ENCODE measurements around the gene UBXN10. TPM values are rescaled to one million over a fixed set of nuclear protein-coding genes. Genes with fewer than 3 reads are reported as not detected.

Gene UBXN10
- total and polyA plus RNA-seq, 9 donors: 0.20 to 28.0 (median 1.5) TPM

GRCh38 chr1:20191266-20191825 is 5.5 kb downstream of the UBXN10 start:
- no peaks in the 10 kb centered on the region for H3K36me3 ChIP-seq
- TF ChIP-seq CTCF (IDR thresholded peaks at IDR 0.05) (no peak), EP300 (IDR thresholded peaks at IDR 0.05) (no peak), POLR2A (IDR thresholded peaks at IDR 0.05) (no peak)
- H3K4me1 ChIP-seq (ENCODE audit: insufficient read depth): peaks cover 2% of the 10 kb centered on the region
- 91 to 96% (median 95%) methylated on average over 12 of the region's 12 CpGs for WGBS, 3 donors
- no peaks in the 10 kb centered on the region for H3K9me3 ChIP-seq
- no peak for DNase-seq
- no peak overlapping the region for H3K27ac ChIP-seq
- intact Hi-C loops (cut with DNase I): no loop called here
- no peaks in the 10 kb centered on the region for H3K27me3 ChIP-seq
- H3K4me3 ChIP-seq: no peak overlapping the region

- TF ChIP-seq POLR2A (IDR thresholded peaks at IDR 0.05) (no peak), EP300 (IDR thresholded peaks at IDR 0.05) (no peak), CTCF (IDR thresholded peaks at IDR 0.05) (no peak)
- intact Hi-C loops (cut with DNase I): no loop called here
Measured at GRCh38 chr1:20192364-20192763, 6.5 kb downstream of the UBXN10 start.

GRCh38 chr1:20192871-20193411 is 7.0 kb downstream of the UBXN10 start:
- Histone ChIP-seq H3K36me3 (no peaks in the 10 kb centered on the region), H3K27me3 (no peaks in the 10 kb centered on the region), H3K9me3 (no peaks in the 10 kb centered on the region), H3K4me1 (ENCODE audit: insufficient read depth) (peaks cover 2% of the 10 kb centered on the region), H3K27ac (no peak overlapping the region), H3K4me3 (no peak overlapping the region)
- intact Hi-C loops (cut with DNase I): no loop called here
- DNase-seq: no peak
- TF ChIP-seq EP300 (IDR thresholded peaks at IDR 0.05) (no peak), CTCF (IDR thresholded peaks at IDR 0.05) (no peak), POLR2A (IDR thresholded peaks at IDR 0.05) (no peak)
- 85 to 100% (median 86%) methylated on average over 1 of the region's 1 CpG for WGBS, 3 donors

More at GRCh38 chr1:20192364-20192763, 6.5 kb downstream of the UBXN10 start:
- DNase-seq: no peak
- H3K27me3 ChIP-seq: no peaks in the 10 kb centered on the region
- no peak overlapping the region for H3K4me3 ChIP-seq
- H3K4me1 ChIP-seq (ENCODE audit: insufficient read depth): peaks cover 2% of the 10 kb centered on the region
- 54 to 72% (median 62%) methylated on average over 5 of the region's 5 CpGs for WGBS, 3 donors
- no peaks in the 10 kb centered on the region for H3K9me3 ChIP-seq
- H3K36me3 ChIP-seq: no peaks in the 10 kb centered on the region
- no peak overlapping the region for H3K27ac ChIP-seq

GRCh38 chr1:20194224-20194623 is 8.3 kb downstream of the UBXN10 start:
- no peaks in the 10 kb centered on the region for H3K27me3 ChIP-seq
- no peak for DNase-seq
- intact Hi-C loops (cut with DNase I): no loop called here
- H3K4me3 ChIP-seq: no peak overlapping the region
- no peaks in the 10 kb centered on the region for H3K9me3 ChIP-seq
- H3K36me3 ChIP-seq: no peaks in the 10 kb centered on the region
- WGBS, 3 donors: 66 to 82% (median 69%) methylated on average over 2 of the region's 2 CpGs
- H3K27ac ChIP-seq: no peak overlapping the region
- peaks cover 2% of the 10 kb centered on the region for H3K4me1 ChIP-seq (ENCODE audit: insufficient read depth)
- TF ChIP-seq EP300 (IDR thresholded peaks at IDR 0.05) (no peak), CTCF (IDR thresholded peaks at IDR 0.05) (no peak), POLR2A (IDR thresholded peaks at IDR 0.05) (no peak)
